AG09309 (cell line): Measurements from ENCODE around the gene TMPO.
"Not testable (repeated sequence)": the region's sequence is repeated elsewhere in the genome, so short reads cannot be mapped to it uniquely, and the experiment has no call there.

Experiments
- DNase-seq: peaks from one replicate; pipeline ENCODE4 v3.0.0-alpha.2; 2010; ENCODE audit warnings: low read depth
- H3K4me3 ChIP-seq: 2 replicates; pipeline ENCODE4 v1.5.1; 2011; ENCODE audit warnings: mild to moderate bottlenecking, low read depth, low read length, moderate library complexity; ENCODE audit not compliant: control insufficient read depth
- CTCF ChIP-seq: IDR thresholded peaks from 2 replicates; pipeline ENCODE4 v1.5.1; 2011; ENCODE audit warnings: mild to moderate bottlenecking, low read depth, low read length, inconsistent platforms; ENCODE audit not compliant: insufficient read depth, control insufficient read depth; ENCODE audit errors: missing control alignments

The TMPO gene

GRCh38 chr12:98591209-98591608 lies 75.8 kb downstream of the TMPO start:
- TF ChIP-seq CTCF, result no peak
- DNase-seq, result no peak
- no peak overlapping the region for H3K4me3 ChIP-seq

GRCh38 chr12:98592825-98593322 lies 77.5 kb downstream of the TMPO start:
- no peak for DNase-seq
- H3K4me3 ChIP-seq, result peak overlapping the region; percentile 91
- no peak for TF ChIP-seq CTCF

DNA sequence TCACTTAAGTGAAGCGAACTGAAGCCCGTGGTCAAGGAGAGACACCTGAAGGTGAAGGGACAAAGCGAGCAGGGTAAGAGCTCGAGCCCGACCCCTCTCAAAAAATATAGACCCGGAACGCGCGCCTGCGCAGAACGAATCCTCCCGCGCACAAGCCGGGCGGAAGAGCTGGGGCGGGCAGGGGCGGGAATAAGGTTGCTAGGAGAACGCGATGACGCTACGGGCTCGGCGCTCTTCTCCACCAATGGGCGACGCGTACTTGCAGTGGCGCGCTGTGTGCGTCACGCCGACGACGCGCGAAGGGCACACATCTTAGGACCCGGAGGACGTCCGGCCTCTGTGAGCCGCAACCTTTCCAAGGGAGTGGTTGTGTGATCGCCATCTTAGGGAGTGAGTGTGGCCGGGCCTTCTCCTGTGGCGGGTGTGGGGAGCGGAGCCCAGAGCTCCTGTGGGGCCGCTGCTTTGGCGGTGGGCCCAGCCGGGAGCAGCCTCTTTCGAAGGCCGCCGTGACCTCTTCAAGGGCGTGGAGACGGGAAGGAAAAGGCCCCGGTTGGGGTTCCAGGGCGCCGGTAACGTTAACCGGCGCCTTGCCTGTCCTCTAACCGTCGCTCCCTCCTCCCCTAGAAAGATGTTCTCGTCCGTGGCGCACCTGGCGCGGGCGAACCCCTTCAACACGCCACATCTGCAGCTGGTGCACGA lies 78.1 kb downstream of the TMPO start, which contains the start of gene SLC25A3:
SLC25A3 (plus strand) TSS at position 336 of the 699 bp plus-strand sequence; CDS start at position 629, 293 bp downstream.
- H3K4me3 ChIP-seq, result peak within 1 kb of the TSS; percentile 91
- DNase-seq, result peak; percentile 94
- no peak for TF ChIP-seq CTCF

DNA sequence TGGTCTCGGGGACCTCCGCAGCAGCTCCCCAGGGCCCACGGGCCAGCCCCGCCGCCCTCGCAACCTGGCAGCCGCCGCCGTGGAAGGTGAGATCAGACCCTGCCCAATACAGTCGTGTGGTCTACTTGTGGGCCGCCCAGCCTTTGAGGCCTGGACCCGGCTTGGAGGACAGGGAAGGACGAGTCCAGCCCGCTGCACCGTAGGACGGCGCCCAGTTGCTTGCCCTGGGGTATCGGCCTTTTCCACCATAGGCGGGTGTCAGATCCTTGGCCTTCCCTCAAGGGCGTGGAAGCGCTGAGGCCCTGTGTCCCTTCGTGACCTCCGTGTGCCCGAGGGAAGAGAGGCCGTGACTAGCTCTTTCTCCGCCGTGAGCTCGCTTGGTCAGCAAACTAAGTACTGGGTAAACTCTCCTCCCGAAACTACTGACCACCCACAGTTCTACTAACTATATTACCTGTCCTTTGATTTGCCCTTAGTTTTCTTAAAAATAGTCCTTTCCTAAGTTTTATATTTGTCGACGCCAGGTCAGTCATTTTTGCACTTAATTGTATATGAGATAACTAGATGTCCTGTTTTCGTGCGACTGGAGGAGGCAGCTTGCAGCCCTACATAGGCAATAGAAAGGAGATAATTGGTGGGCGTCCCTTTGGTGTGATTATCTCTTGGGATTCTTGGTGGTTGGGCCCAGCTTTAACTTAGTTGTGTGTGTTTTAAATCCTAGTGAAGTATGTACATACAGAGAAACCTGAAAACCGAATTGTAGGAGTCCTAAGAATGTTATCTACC lies 78.9 kb downstream of the TMPO start:
- DNase-seq, result no peak
- H3K4me3 ChIP-seq, result peak overlapping the region; percentile 91
- no peak for TF ChIP-seq CTCF

GRCh38 chr12:98595243-98595988 lies 80.0 kb downstream of the TMPO start:
- H3K4me3 ChIP-seq, result peak overlapping the region; percentile 91
- no peak for TF ChIP-seq CTCF
- DNase-seq, result peak; percentile 43

DNA sequence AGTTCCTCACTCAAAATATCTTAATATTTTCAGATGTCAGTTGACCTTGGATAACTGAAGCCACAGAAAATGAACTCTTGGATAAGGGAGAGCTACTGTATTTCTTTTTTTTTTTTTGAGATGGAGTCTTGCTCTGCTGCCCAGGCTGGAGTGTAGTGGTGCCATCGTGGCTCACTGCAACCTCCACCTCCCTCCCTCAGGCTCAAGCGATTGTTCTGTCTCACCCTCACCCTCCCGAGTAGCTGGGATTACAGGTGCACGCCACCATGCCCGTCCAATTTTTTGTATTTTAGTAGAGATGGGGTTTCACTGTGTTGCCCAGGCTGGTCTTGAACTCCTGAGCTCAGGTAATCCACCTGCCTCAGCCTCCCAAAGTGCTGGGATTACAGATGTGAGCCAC lies 81.9 kb downstream of the TMPO start:
- H3K4me3 ChIP-seq, DNase-seq: not testable (repeated sequence)
